A549 (cell line): Measurements from ENCODE around the gene GSTO2. TPM values are rescaled to one million over a fixed set of nuclear protein-coding genes. Genes with fewer than 3 reads are reported as not detected.

Experiments
- ATAC-seq, 2 experiments: fragments of 200-7000 bp in 1 of 2; fragments of >200 bp in 1 of 2; cut with Nextera tagmentation in 1 of 2; cut with Tn5 transposase in 1 of 2; 3 replicates each; pipeline versions ENCODE4 v1.8.0 to v1.9.1; 2018 to 2020; ENCODE audit warnings: mild to moderate bottlenecking in 1 of 2, moderate library complexity in 1 of 2
- CTCF ChIA-PET: fragments of 300-600 bp; sonication (Branson Sonifier 250); formaldehyde crosslinking; extraction: SDS; loops from one replicate; lab custom pipeline; 2021; ENCODE audit warnings: antibody characterized with exemption, inconsistent platforms; lab: Yijun Ruan, JAX
- POLR2A ChIA-PET: fragments of 350-600 bp; formaldehyde crosslinking; extraction: SDS; loops from one replicate; lab custom pipeline; 2021; ENCODE audit warnings: antibody characterized with exemption, inconsistent platforms; lab: Yijun Ruan, JAX
- DNase-seq, 2 experiments: peaks; one replicate each; pipeline versions ENCODE4 v3.0.0 to v3.0.0-alpha.2; 2011 to 2016; ENCODE audit warnings: low read depth in 1 of 2, low spot score in 1 of 2
- FAIRE-seq: peaks from 2 replicates; lab custom pipeline; 2011; peaks lifted over from hg19 to GRCh38; lab: Jason Lieb, UNC
- H3K27ac ChIP-seq, 2 experiments: fragments of >200 bp; sonication (Bioruptor Twin); formaldehyde crosslinking; 3 replicates each; pipeline ENCODE4 v1.5.1; 2016 to 2017
- H3K4me1 ChIP-seq: fragments of >200 bp; sonication (Bioruptor Twin); formaldehyde crosslinking; 3 replicates; pipeline ENCODE4 v1.6.1; 2016
- H3K4me2 ChIP-seq: fragments of >200 bp; sonication (Bioruptor Twin); formaldehyde crosslinking; 3 replicates; pipeline ENCODE4 v1.6.1; 2016
- H3K4me3 ChIP-seq: fragments of >200 bp; sonication (Bioruptor Twin); formaldehyde crosslinking; 3 replicates; pipeline ENCODE4 v1.5.1; 2016
- H3K9me3 ChIP-seq: fragments of >200 bp; sonication (Bioruptor Twin); formaldehyde crosslinking; 3 replicates; pipeline ENCODE4 v1.6.1; 2016
- BCL3 ChIP-seq: fragments of >200 bp; sonication (Bioruptor Twin); formaldehyde crosslinking; IDR thresholded peaks from 3 replicates; pipeline ENCODE4 v1.6.1; 2016
- CBX2 ChIP-seq: fragments of 200-600 bp; sonication (generic); IDR thresholded peaks from 2 replicates; pipeline ENCODE4 v1.6.1; 2016; ENCODE audit warnings: low read depth, mild to moderate bottlenecking, borderline replicate concordance
- CBX8 ChIP-seq: fragments of 200-600 bp; sonication (generic); IDR thresholded peaks from 2 replicates; pipeline ENCODE4 v1.6.1; 2016
- CEBPB ChIP-seq, 2 experiments: fragments of >200 bp in 1 of 2; sonication (Bioruptor Twin) in 1 of 2; formaldehyde crosslinking in 1 of 2; IDR thresholded peaks; 2 replicates each; pipeline ENCODE4 v1.6.1; 2012 to 2016
- CHD4 ChIP-seq: fragments of 200-600 bp; sonication (generic); IDR thresholded peaks from 2 replicates; pipeline ENCODE4 v1.6.1; 2016; ENCODE audit warnings: antibody characterized with exemption, mild to moderate bottlenecking, borderline replicate concordance
- EHMT2 ChIP-seq: fragments of 200-600 bp; sonication (generic); IDR thresholded peaks from 2 replicates; pipeline ENCODE4 v1.6.1; 2016; ENCODE audit warnings: antibody characterized with exemption, low read depth, mild to moderate bottlenecking, moderate library complexity
- EP300 ChIP-seq, 2 experiments: fragments of >200 bp; sonication (Bioruptor Twin); formaldehyde crosslinking; IDR thresholded peaks; 2 replicates in 1 of 2; 3 replicates in 1 of 2; pipeline ENCODE4 v1.6.1; 2016 to 2017
- ESRRA ChIP-seq: fragments of 150-350 bp; IDR thresholded peaks from 2 replicates; pipeline ENCODE4 v1.6.1; 2014; ENCODE audit warnings: mild to moderate bottlenecking, low read length, borderline replicate concordance
- FOSL2 ChIP-seq, 2 experiments: fragments of 450-650 bp in 1 of 2; fragments of >200 bp in 1 of 2; sonication (Bioruptor Twin) in 1 of 2; formaldehyde crosslinking; IDR thresholded peaks; 2 replicates each; pipeline versions ENCODE4 v1.5.0 to v1.6.1; 2016 to 2020; ENCODE audit warnings: mild to moderate bottlenecking in 1 of 2, moderate library complexity in 1 of 2
- HDAC2 ChIP-seq: fragments of 200-600 bp; sonication (generic); IDR thresholded peaks from 2 replicates; pipeline ENCODE4 v1.6.1; 2016
- HOXA7 ChIP-seq: fragments of 250-450 bp; sonication (Bioruptor Pico); IDR thresholded peaks from 2 replicates; pipeline ENCODE4 v1.5.0; 2020; ENCODE audit warnings: mild to moderate bottlenecking, moderate library complexity
- JUN ChIP-seq, 2 experiments: fragments of >200 bp; sonication (Bioruptor Twin); formaldehyde crosslinking; IDR thresholded peaks; 2 replicates in 1 of 2; 3 replicates in 1 of 2; pipeline ENCODE4 v1.6.1; 2016 to 2017
- JUNB ChIP-seq: fragments of >200 bp; sonication (Bioruptor Twin); formaldehyde crosslinking; IDR thresholded peaks from 2 replicates; pipeline ENCODE4 v1.6.1; 2016
- KDM1A ChIP-seq: fragments of 200-600 bp; sonication (generic); IDR thresholded peaks from 2 replicates; pipeline ENCODE4 v1.6.1; 2016; ENCODE audit warnings: low read depth, mild to moderate bottlenecking
- MYC ChIP-seq: IDR thresholded peaks from 2 replicates; pipeline ENCODE4 v1.6.1; 2012; ENCODE audit warnings: mild to moderate bottlenecking, inconsistent platforms, low read length, improper control_type of control experiment, borderline replicate concordance
- NPAS2 ChIP-seq: fragments of 250-450 bp; sonication (Bioruptor Pico); IDR thresholded peaks from 2 replicates; pipeline ENCODE4 v1.8.0; 2022; ENCODE audit warnings: mild to moderate bottlenecking, moderate library complexity, borderline replicate concordance
- NR3C1 ChIP-seq: fragments of >200 bp; sonication (Bioruptor Twin); formaldehyde crosslinking; IDR thresholded peaks from 3 replicates; pipeline ENCODE4 v1.6.1; 2017
- PHF8 ChIP-seq: fragments of 200-600 bp; sonication (generic); IDR thresholded peaks from 2 replicates; pipeline ENCODE4 v1.6.1; 2016; ENCODE audit warnings: low read depth, mild to moderate bottlenecking, antibody characterized with exemption, moderate library complexity, borderline replicate concordance
- POLR2A ChIP-seq: IDR thresholded peaks from 2 replicates; pipeline ENCODE4 v1.6.1; 2012; ENCODE audit warnings: mild to moderate bottlenecking, low read length
- POLR2AphosphoS2 ChIP-seq: conservative IDR thresholded peaks from 2 replicates; pipeline ENCODE4 v1.6.1; 2012; ENCODE audit warnings: low read length, improper control_type of control experiment, inconsistent platforms
- RARB ChIP-seq: fragments of 250-450 bp; sonication (Bioruptor Pico); IDR thresholded peaks from 2 replicates; pipeline ENCODE4 v1.8.0; 2021; ENCODE audit warnings: mild to moderate bottlenecking, moderate library complexity
- RFX5 ChIP-seq: fragments of 450-650 bp; IDR thresholded peaks from 2 replicates; pipeline ENCODE4 v1.7.1; 2014; ENCODE audit warnings: antibody characterized with exemption, mild to moderate bottlenecking, moderate library complexity
- RNF2 ChIP-seq: fragments of 200-600 bp; sonication (generic); IDR thresholded peaks from 2 replicates; pipeline ENCODE4 v1.6.1; 2016; ENCODE audit warnings: low read depth, mild to moderate bottlenecking, antibody characterized with exemption, moderate library complexity, borderline replicate concordance
- SREBF2 ChIP-seq: fragments of 450-650 bp; IDR thresholded peaks from 2 replicates; pipeline ENCODE4 v1.6.1; 2014; ENCODE audit warnings: mild to moderate bottlenecking, moderate library complexity
- ZC3H11A ChIP-seq: fragments of 450-650 bp; IDR thresholded peaks from 2 replicates; pipeline ENCODE4 v1.6.1; 2014; ENCODE audit warnings: antibody characterized with exemption, mild to moderate bottlenecking
- ZFP36 ChIP-seq: fragments of 450-650 bp; IDR thresholded peaks from 2 replicates; pipeline ENCODE4 v1.6.1; 2014; ENCODE audit warnings: borderline replicate concordance; ENCODE audit not compliant: partially characterized antibody
- ZNF302 ChIP-seq: fragments of 250-450 bp; sonication (Bioruptor Pico); IDR thresholded peaks from 2 replicates; pipeline ENCODE4 v1.9.0; 2021; ENCODE audit warnings: inconsistent platforms, mild to moderate bottlenecking, moderate library complexity
- ZSCAN20 ChIP-seq: fragments of 250-450 bp; sonication (Bioruptor Pico); IDR thresholded peaks from 2 replicates; pipeline ENCODE4 v1.8.0; 2022; ENCODE audit warnings: mild to moderate bottlenecking, moderate library complexity
- WGBS: methylation state at CpG from one replicate; pipeline ENCODE4 v1.1.6; 2017; ENCODE audit errors: missing lambda C conversion rate; 5-methylcytosine and 5-hydroxymethylcytosine counted together
- polyA plus RNA-seq, 4 experiments: library from polyadenylated mRNA; depleted of rRNA in 3 of 4; stranded (reverse); fragments of >200 nt; fragmentation: RNase III in 1 of 4; extraction: RNeasy Plus Mini Kit Qiagen cat#74134 plus additional on column Dnase treatment in 1 of 4; gene quantifications; 2 replicates in 3 of 4; 3 replicates in 1 of 4; pipeline ENCODE4 v1.2.3, GENCODE V29; 2011 to 2017

Gene GSTO2
- polyA plus RNA-seq, 2 of the 4 experiments (the other 2 are of a cell fraction): 1.3 to 5.7 TPM

- TF ChIP-seq NPAS2 (CRISPR knock-in tag) (no peak), BCL3 (no peak), PHF8 (no peak), ZSCAN20 (no peak), EP300 (IDR thresholded peaks at IDR 0.05) (no peak), CBX2 (no peak), EHMT2 (no peak)
Observed at GRCh38 chr10:104315486-104315921, 46.5 kb downstream of the GSTO2 start (continued).

GRCh38 chr10:104316321-104317099 is 47.5 kb downstream of the GSTO2 start:
- FAIRE-seq: no peak
- WGBS: 90% methylated on average over 8 of the region's 9 CpGs
- Histone ChIP-seq H3K4me3 (no peak overlapping the region), H3K4me2 (no peak overlapping the region), H3K9me3 (no peaks in the 10 kb centered on the region), H3K4me1 (peaks cover 26% of the 10 kb centered on the region), H3K27ac (no peak overlapping the region)
- no peak for DNase-seq
- no peak for ATAC-seq
- ChIA-PET CTCF (interaction anchor here (7.5 to 17.2 kb wide), 3 partner anchors 11 to 32 kb away, joined by 66 to 267 read pairs (median 77); no protein-coding TSS in a partner anchor), POLR2A (interaction anchor here (1.1 kb wide), 1 partner anchor 9 kb away, joined by 3 read pairs; no protein-coding TSS in a partner anchor)
- TF ChIP-seq RFX5: peak; percentile 65; the same call in 1 of the 2 replicates
- TF ChIP-seq KDM1A: no peak
- TF ChIP-seq CEBPB (IDR thresholded peaks at IDR 0.05): no peak
- TF ChIP-seq NR3C1: no peak
- no peak for TF ChIP-seq POLR2A
- no peak for TF ChIP-seq SREBF2
- TF ChIP-seq RARB (CRISPR knock-in tag): no peak
- TF ChIP-seq CBX8: no peak
- TF ChIP-seq ZC3H11A: no peak
- peak; percentile 45 for TF ChIP-seq ZFP36
- TF ChIP-seq POLR2AphosphoS2: no peak
- no peak for TF ChIP-seq JUN (IDR thresholded peaks at IDR 0.05)
- TF ChIP-seq JUNB: no peak

- TF ChIP-seq MYC: no peak
- TF ChIP-seq ZSCAN20: no peak
- TF ChIP-seq HDAC2: no peak
- TF ChIP-seq ESRRA: no peak
- TF ChIP-seq FOSL2 (IDR thresholded peaks at IDR 0.05): no peak
- no peak for TF ChIP-seq FOSL2 (CRISPR knock-in tag; IDR thresholded peaks at IDR 0.05)
- no peak for TF ChIP-seq HOXA7 (CRISPR knock-in tag)
- no peak for TF ChIP-seq ZNF302 (CRISPR knock-in tag)
- no peak for TF ChIP-seq CHD4
- TF ChIP-seq CBX2: no peak
- TF ChIP-seq JUNB: no peak
- TF ChIP-seq RNF2: no peak
- TF ChIP-seq NR3C1: no peak
- TF ChIP-seq, all 56 proteins: peak for 0
- Histone ChIP-seq H3K4me3 (no peak overlapping the region), H3K4me1 (peaks cover 28% of the 10 kb centered on the region), H3K9me3 (no peaks in the 10 kb centered on the region), H3K4me2 (no peak overlapping the region), H3K27ac (no peak overlapping the region)
- POLR2A ChIA-PET: interaction anchor here (0.6 to 1.1 kb wide), 2 partner anchors 10 to 195 kb away, joined by 3 read pairs; partner anchors contain the start of gene SFR1
- ATAC-seq (peak in 1 of 2 experiments; percentile 9; a peak in 1 of 6 replicates), FAIRE-seq (no peak), DNase-seq (no peak)
- CTCF ChIA-PET: interaction anchor here (1.1 to 17.2 kb wide), 3 partner anchors 12 to 31 kb away, joined by 5 to 267 read pairs (median 66); no protein-coding TSS in a partner anchor
- WGBS: 75% methylated on average over 6 of the region's 6 CpGs
Observed at GRCh38 chr10:104317269-104317710, 48.3 kb downstream of the GSTO2 start.
